Fibroblast of villous mesenchyme (primary cell): ENCODE data around the gene VWF. TPM values are rescaled to one million over a fixed set of nuclear protein-coding genes. Genes with fewer than 3 reads are reported as not detected.

ENCODE experiments used
- DNase-seq: peaks from one replicate; pipeline ENCODE4 v3.0.0-alpha.2; 2010; ENCODE audit warnings: low read depth
- H3K4me3 ChIP-seq: 2 replicates; pipeline ENCODE4 v1.5.1; 2011; ENCODE audit warnings: low read depth, mild to moderate bottlenecking, low read length
- CTCF ChIP-seq: IDR thresholded peaks from 2 replicates; pipeline ENCODE4 v1.5.1; 2012; ENCODE audit warnings: low read depth, mild to moderate bottlenecking, low read length; ENCODE audit not compliant: insufficient read depth
- total RNA-seq: library from RNA; depleted of rRNA; stranded (reverse); fragments of >200 nt; gene quantifications from 2 replicates; pipeline ENCODE4 v1.2.3, GENCODE V29; 2012

Gene VWF
- total RNA-seq, 1 donor, result under 0.01 TPM

GRCh38 chr12:6052206-6052939 lies 72.1 kb downstream of the VWF start:
- no peak for DNase-seq
- TF ChIP-seq CTCF, result no peak
- H3K4me3 ChIP-seq, result no peak overlapping the region

GRCh38 chr12:6049992-6050391 lies 74.5 kb downstream of the VWF start:
- DNase-seq, result no peak
- no peak for TF ChIP-seq CTCF

GRCh38 chr12:6049587-6049986 lies 74.9 kb downstream of the VWF start:
- TF ChIP-seq CTCF, result no peak
- DNase-seq, result no peak
- no peak overlapping the region for H3K4me3 ChIP-seq

More at GRCh38 chr12:6049992-6050391, 74.5 kb downstream of the VWF start:
- no peak overlapping the region for H3K4me3 ChIP-seq

- DNase-seq, result peak; percentile 67
- no peak overlapping the region for H3K4me3 ChIP-seq
- TF ChIP-seq CTCF, result no peak
Observed at GRCh38 chr12:6047249-6048237, 76.9 kb downstream of the VWF start.

GRCh38 chr12:6046511-6047180 lies 77.8 kb downstream of the VWF start:
- no peak for TF ChIP-seq CTCF
- DNase-seq, result no peak
- no peak overlapping the region for H3K4me3 ChIP-seq

GRCh38 chr12:6045438-6045837 lies 79.0 kb downstream of the VWF start:
- TF ChIP-seq CTCF, result no peak
- no peak for DNase-seq
- no peak overlapping the region for H3K4me3 ChIP-seq
